ENCODE data around the gene TCEAL1. TPM values are rescaled to one million over a fixed set of nuclear protein-coding genes. Genes with fewer than 3 reads are reported as not detected.

Gene TCEAL1
- total RNA-seq, 1 experiment from 2014 or later = 4.9 TPM

DNA sequence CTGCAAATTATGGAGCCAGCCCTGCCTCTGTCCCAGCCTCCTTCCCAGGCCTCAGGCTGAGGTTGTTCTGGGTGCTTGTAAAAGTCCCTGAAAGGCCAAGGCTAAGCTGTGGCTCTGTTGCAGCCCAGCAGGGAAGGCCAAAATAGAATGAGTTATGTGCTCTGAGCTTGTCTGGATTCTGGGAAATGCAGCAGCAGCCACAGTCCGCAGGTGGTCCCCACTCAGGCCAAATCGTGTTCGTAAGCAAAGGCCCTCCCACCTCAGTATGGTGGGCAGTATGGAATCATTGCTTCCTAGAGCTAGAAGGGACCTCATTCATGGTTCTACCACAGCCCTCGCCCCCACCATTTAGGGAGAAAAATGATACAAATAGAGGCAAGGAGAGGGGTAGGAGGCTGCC, 4.7 kb upstream of the TCEAL1 start (continued):
- TF ChIP-seq, protein P1, sequence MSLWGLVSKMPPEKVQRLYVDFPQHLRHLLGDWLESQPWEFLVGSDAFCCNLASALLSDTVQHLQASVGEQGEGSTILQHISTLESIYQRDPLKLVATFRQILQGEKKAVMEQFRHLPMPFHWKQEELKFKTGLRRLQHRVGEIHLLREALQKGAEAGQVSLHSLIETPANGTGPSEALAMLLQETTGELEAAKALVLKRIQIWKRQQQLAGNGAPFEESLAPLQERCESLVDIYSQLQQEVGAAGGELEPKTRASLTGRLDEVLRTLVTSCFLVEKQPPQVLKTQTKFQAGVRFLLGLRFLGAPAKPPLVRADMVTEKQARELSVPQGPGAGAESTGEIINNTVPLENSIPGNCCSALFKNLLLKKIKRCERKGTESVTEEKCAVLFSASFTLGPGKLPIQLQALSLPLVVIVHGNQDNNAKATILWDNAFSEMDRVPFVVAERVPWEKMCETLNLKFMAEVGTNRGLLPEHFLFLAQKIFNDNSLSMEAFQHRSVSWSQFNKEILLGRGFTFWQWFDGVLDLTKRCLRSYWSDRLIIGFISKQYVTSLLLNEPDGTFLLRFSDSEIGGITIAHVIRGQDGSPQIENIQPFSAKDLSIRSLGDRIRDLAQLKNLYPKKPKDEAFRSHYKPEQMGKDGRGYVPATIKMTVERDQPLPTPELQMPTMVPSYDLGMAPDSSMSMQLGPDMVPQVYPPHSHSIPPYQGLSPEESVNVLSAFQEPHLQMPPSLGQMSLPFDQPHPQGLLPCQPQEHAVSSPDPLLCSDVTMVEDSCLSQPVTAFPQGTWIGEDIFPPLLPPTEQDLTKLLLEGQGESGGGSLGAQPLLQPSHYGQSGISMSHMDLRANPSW (CRISPR knock-in tag; conservative IDR thresholded peaks at IDR 0.05; ENCODE audit: low read depth) = no peak
- TF ChIP-seq GABPB1 (CRISPR knock-in tag; IDR thresholded peaks at IDR 0.05) (no peak), NR1H2 (CRISPR knock-in tag; IDR thresholded peaks at IDR 0.05) (no peak), ESRRA (CRISPR knock-in tag; IDR thresholded peaks at IDR 0.05; ENCODE audit: borderline replicate concordance) (no peak), TEAD4 (CRISPR knock-in tag; IDR thresholded peaks at IDR 0.05) (no peak), OVOL2 (CRISPR knock-in tag; IDR thresholded peaks at IDR 0.05; ENCODE audit: borderline replicate concordance) (no peak)
- TF ChIP-seq, protein P2, sequence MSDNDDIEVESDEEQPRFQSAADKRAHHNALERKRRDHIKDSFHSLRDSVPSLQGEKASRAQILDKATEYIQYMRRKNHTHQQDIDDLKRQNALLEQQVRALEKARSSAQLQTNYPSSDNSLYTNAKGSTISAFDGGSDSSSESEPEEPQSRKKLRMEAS (CRISPR knock-in tag; IDR thresholded peaks at IDR 0.05) = no peak

DNA sequence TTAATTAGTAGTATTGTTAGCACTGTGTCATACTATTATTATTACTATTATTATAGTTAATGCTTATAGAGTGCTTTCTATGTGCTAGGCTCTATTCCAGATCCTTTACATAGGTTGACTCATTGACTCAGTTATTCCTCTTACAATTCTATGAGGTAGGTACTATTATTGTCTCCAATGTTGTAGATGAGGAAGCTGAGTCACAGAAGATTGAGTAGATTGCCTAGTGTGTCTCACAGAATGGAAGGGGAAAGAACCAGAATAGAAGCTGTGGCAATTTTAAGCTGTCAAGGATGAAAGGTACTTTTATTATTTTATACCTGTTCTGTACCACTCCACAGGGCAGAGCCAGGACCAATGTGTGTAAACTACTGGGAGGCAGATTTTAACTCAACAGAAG, 1.9 kb upstream of the TCEAL1 start:
- no peak for ATAC-seq
- DNase-seq (ENCODE audit: low spot score) = no peak
- Mint-ChIP-seq H3K27ac (no peak overlapping the region), H3K36me3 (no peaks in the 10 kb centered on the region), H3K4me1 (peaks cover 13% of the 10 kb centered on the region), H3K4me3 (no peak overlapping the region), H3K27me3 (ENCODE audit: low read depth) (no peaks in the 10 kb centered on the region), H3K9me3 (no peaks in the 10 kb centered on the region)
- CTCF ChIA-PET = no interaction called here
- POLR2A ChIA-PET = no interaction called here
- TF ChIP-seq, protein P3, sequence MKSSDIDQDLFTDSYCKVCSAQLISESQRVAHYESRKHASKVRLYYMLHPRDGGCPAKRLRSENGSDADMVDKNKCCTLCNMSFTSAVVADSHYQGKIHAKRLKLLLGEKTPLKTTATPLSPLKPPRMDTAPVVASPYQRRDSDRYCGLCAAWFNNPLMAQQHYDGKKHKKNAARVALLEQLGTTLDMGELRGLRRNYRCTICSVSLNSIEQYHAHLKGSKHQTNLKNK (CRISPR knock-in tag; IDR thresholded peaks at IDR 0.05) = no peak
- no peak for TF ChIP-seq MXD4 (CRISPR knock-in tag; IDR thresholded peaks at IDR 0.05; ENCODE audit: borderline replicate concordance)
- TF ChIP-seq, protein P4, sequence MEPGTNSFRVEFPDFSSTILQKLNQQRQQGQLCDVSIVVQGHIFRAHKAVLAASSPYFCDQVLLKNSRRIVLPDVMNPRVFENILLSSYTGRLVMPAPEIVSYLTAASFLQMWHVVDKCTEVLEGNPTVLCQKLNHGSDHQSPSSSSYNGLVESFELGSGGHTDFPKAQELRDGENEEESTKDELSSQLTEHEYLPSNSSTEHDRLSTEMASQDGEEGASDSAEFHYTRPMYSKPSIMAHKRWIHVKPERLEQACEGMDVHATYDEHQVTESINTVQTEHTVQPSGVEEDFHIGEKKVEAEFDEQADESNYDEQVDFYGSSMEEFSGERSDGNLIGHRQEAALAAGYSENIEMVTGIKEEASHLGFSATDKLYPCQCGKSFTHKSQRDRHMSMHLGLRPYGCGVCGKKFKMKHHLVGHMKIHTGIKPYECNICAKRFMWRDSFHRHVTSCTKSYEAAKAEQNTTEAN (CRISPR knock-in tag; IDR thresholded peaks at IDR 0.05) = no peak
- TF ChIP-seq, protein P5, sequence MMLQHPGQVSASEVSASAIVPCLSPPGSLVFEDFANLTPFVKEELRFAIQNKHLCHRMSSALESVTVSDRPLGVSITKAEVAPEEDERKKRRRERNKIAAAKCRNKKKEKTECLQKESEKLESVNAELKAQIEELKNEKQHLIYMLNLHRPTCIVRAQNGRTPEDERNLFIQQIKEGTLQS (CRISPR knock-in tag; conservative IDR thresholded peaks at IDR 0.05) = no peak
- TF ChIP-seq CBFB (CRISPR knock-in tag; IDR thresholded peaks at IDR 0.05; ENCODE audit: low read depth) = no peak
- TF ChIP-seq FOXJ3 (CRISPR knock-in tag; IDR thresholded peaks at IDR 0.05; ENCODE audit: borderline replicate concordance) = no peak
- TF ChIP-seq ETV6 (CRISPR knock-in tag; IDR thresholded peaks at IDR 0.05) = no peak
- TF ChIP-seq SOX15 (CRISPR knock-in tag; IDR thresholded peaks at IDR 0.05) = no peak
- TF ChIP-seq, protein P6, sequence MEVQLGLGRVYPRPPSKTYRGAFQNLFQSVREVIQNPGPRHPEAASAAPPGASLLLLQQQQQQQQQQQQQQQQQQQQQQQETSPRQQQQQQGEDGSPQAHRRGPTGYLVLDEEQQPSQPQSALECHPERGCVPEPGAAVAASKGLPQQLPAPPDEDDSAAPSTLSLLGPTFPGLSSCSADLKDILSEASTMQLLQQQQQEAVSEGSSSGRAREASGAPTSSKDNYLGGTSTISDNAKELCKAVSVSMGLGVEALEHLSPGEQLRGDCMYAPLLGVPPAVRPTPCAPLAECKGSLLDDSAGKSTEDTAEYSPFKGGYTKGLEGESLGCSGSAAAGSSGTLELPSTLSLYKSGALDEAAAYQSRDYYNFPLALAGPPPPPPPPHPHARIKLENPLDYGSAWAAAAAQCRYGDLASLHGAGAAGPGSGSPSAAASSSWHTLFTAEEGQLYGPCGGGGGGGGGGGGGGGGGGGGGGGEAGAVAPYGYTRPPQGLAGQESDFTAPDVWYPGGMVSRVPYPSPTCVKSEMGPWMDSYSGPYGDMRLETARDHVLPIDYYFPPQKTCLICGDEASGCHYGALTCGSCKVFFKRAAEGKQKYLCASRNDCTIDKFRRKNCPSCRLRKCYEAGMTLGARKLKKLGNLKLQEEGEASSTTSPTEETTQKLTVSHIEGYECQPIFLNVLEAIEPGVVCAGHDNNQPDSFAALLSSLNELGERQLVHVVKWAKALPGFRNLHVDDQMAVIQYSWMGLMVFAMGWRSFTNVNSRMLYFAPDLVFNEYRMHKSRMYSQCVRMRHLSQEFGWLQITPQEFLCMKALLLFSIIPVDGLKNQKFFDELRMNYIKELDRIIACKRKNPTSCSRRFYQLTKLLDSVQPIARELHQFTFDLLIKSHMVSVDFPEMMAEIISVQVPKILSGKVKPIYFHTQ (CRISPR knock-in tag; IDR thresholded peaks at IDR 0.05) = no peak
- no peak for TF ChIP-seq NFATC4 (CRISPR knock-in tag; IDR thresholded peaks at IDR 0.05)
- TF ChIP-seq ESRRA (CRISPR knock-in tag; IDR thresholded peaks at IDR 0.05; ENCODE audit: borderline replicate concordance) = no peak
- TF ChIP-seq ZNF317 (CRISPR knock-in tag; IDR thresholded peaks at IDR 0.05; ENCODE audit: borderline replicate concordance, low read depth) = no peak
- no peak for TF ChIP-seq ZNF423 (CRISPR knock-in tag; IDR thresholded peaks at IDR 0.05)
- TF ChIP-seq, protein P7, sequence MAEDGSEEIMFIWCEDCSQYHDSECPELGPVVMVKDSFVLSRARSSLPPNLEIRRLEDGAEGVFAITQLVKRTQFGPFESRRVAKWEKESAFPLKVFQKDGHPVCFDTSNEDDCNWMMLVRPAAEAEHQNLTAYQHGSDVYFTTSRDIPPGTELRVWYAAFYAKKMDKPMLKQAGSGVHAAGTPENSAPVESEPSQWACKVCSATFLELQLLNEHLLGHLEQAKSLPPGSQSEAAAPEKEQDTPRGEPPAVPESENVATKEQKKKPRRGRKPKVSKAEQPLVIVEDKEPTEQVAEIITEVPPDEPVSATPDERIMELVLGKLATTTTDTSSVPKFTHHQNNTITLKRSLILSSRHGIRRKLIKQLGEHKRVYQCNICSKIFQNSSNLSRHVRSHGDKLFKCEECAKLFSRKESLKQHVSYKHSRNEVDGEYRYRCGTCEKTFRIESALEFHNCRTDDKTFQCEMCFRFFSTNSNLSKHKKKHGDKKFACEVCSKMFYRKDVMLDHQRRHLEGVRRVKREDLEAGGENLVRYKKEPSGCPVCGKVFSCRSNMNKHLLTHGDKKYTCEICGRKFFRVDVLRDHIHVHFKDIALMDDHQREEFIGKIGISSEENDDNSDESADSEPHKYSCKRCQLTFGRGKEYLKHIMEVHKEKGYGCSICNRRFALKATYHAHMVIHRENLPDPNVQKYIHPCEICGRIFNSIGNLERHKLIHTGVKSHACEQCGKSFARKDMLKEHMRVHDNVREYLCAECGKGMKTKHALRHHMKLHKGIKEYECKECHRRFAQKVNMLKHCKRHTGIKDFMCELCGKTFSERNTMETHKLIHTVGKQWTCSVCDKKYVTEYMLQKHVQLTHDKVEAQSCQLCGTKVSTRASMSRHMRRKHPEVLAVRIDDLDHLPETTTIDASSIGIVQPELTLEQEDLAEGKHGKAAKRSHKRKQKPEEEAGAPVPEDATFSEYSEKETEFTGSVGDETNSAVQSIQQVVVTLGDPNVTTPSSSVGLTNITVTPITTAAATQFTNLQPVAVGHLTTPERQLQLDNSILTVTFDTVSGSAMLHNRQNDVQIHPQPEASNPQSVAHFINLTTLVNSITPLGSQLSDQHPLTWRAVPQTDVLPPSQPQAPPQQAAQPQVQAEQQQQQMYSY (CRISPR knock-in tag; IDR thresholded peaks at IDR 0.05) = no peak
- TF ChIP-seq, protein P8, sequence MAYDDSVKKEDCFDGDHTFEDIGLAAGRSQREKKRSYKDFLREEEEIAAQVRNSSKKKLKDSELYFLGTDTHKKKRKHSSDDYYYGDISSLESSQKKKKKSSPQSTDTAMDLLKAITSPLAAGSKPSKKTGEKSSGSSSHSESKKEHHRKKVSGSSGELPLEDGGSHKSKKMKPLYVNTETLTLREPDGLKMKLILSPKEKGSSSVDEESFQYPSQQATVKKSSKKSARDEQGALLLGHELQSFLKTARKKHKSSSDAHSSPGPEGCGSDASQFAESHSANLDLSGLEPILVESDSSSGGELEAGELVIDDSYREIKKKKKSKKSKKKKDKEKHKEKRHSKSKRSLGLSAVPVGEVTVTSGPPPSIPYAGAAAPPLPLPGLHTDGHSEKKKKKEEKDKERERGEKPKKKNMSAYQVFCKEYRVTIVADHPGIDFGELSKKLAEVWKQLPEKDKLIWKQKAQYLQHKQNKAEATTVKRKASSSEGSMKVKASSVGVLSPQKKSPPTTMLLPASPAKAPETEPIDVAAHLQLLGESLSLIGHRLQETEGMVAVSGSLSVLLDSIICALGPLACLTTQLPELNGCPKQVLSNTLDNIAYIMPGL (CRISPR knock-in tag; IDR thresholded peaks at IDR 0.05) = no peak
- TF ChIP-seq IRF2 (CRISPR knock-in tag; IDR thresholded peaks at IDR 0.05; ENCODE audit: borderline replicate concordance, low read depth) = no peak
- TF ChIP-seq GTF2I (CRISPR knock-in tag; conservative IDR thresholded peaks at IDR 0.05) = no peak
